HepG2 (cell line): ENCODE results near the gene CD69. TPM values are rescaled to one million over a fixed set of nuclear protein-coding genes. Genes with fewer than 3 reads are reported as not detected.

Experiments
- ATAC-seq: fragments of 200-7000 bp; cut with Tn5 transposase; 3 replicates; pipeline ENCODE4 v1.9.1; 2020; ENCODE audit warnings: mild to moderate bottlenecking, moderate library complexity
- BruUV-seq: library from RNA; stranded (reverse); fragments of 400-500 nt; replicated peaks from 2 replicates; lab custom pipeline; 2021; lab: Mats Ljungman, UMichigan
- CTCF ChIA-PET: fragments of 300-600 bp; formaldehyde crosslinking; extraction: SDS; loops from one replicate; lab custom pipeline; 2021; ENCODE audit warnings: low total read pairs, inconsistent platforms, low intra/inter-chr PET ratio; lab: Yijun Ruan, JAX
- POLR2A ChIA-PET: fragments of 350-600 bp; sonication (Branson Sonifier 250); formaldehyde crosslinking; loops from one replicate; lab custom pipeline; 2020; ENCODE audit warnings: antibody characterized with exemption, inconsistent platforms; lab: Yijun Ruan, JAX
- DNase-seq: peaks from one replicate; pipeline ENCODE4 v3.0.0-alpha.2; 2015; ENCODE audit warnings: low spot score
- FAIRE-seq: peaks from 3 replicates; lab custom pipeline; 2011; peaks lifted over from hg19 to GRCh38; lab: Jason Lieb, UNC
- H2AFZ ChIP-seq: one replicate; pipeline ENCODE4 v1.6.1; 2011; ENCODE audit warnings: low read length, inconsistent platforms
- H3K27ac ChIP-seq: fragments of 300-600 bp; 3 replicates; pipeline ENCODE4 v1.8.0; 2011; ENCODE audit warnings: mixed run types, mild to moderate bottlenecking, mixed read lengths, low read length, inconsistent platforms; ENCODE audit not compliant: insufficient read depth; ENCODE audit errors: extremely low read length
- H3K27me3 ChIP-seq, 2 experiments: fragments of 200-600 bp in 1 of 2; 2 replicates in 1 of 2; 3 replicates in 1 of 2; pipeline versions ENCODE4 v1.6.0 to v1.8.0; 2011; ENCODE audit warnings: low read length in 2 of 2, mild to moderate bottlenecking in 2 of 2, moderate library complexity in 2 of 2, inconsistent platforms in 1 of 2; ENCODE audit not compliant: insufficient read depth in 2 of 2, control insufficient read depth in 1 of 2
- H3K36me3 ChIP-seq, 2 experiments: fragments of 200-600 bp in 1 of 2; replicated peaks in 1 of 2; 2 replicates in 1 of 2; 3 replicates in 1 of 2; pipeline versions ENCODE4 v1.5.1 to v1.8.0; 2011; ENCODE audit warnings: low read length in 2 of 2, inconsistent platforms in 1 of 2; ENCODE audit not compliant: insufficient read depth in 2 of 2, control insufficient read depth in 1 of 2
- H3K4me1 ChIP-seq: 2 replicates; pipeline ENCODE4 v1.5.1; 2012; ENCODE audit warnings: low read length, inconsistent platforms; ENCODE audit not compliant: insufficient read depth
- H3K4me2 ChIP-seq: 2 replicates; pipeline ENCODE4 v1.6.0; 2011; ENCODE audit warnings: low read depth, low read length, inconsistent platforms
- H3K4me3 ChIP-seq, 3 experiments: fragments of 200-600 bp in 1 of 3; sonication (generic), shearing (Covaris generic) in 1 of 3; replicated peaks in 1 of 3; 2 replicates each; pipeline ENCODE4 v1.5.1; 2011 to 2016; ENCODE audit warnings: low read length in 3 of 3, inconsistent platforms in 2 of 3, low read depth in 2 of 3, mild to moderate bottlenecking in 2 of 3, control low read depth in 1 of 3, mixed read lengths in 1 of 3; ENCODE audit not compliant: insufficient read depth in 1 of 3
- H3K79me2 ChIP-seq: one replicate; pipeline ENCODE4 v1.6.1; 2011; ENCODE audit warnings: low read length, inconsistent platforms; ENCODE audit not compliant: insufficient read depth
- H3K9ac ChIP-seq: 2 replicates; pipeline ENCODE4 v1.6.0; 2011; ENCODE audit warnings: mild to moderate bottlenecking, low read depth, low read length, inconsistent platforms; ENCODE audit not compliant: insufficient read depth
- H3K9me3 ChIP-seq: 2 replicates; pipeline ENCODE4 v1.5.1; 2012; ENCODE audit warnings: mild to moderate bottlenecking, low read length
- H4K20me1 ChIP-seq: 2 replicates; pipeline ENCODE4 v1.6.0; 2011; ENCODE audit warnings: inconsistent platforms, mild to moderate bottlenecking, low read length, moderate library complexity; ENCODE audit not compliant: insufficient read depth
- ATF2 ChIP-seq: sonication (generic); formaldehyde crosslinking; IDR thresholded peaks from 2 replicates; pipeline ENCODE4 v1.4.0; 2020; ENCODE audit warnings: missing genetic modification reagents
- CCDC6 ChIP-seq: sonication (generic); formaldehyde crosslinking; IDR thresholded peaks from 2 replicates; pipeline ENCODE4 v1.8.1; 2022; ENCODE audit warnings: mild to moderate bottlenecking, missing genetic modification reagents, moderate library complexity
- ETV5 ChIP-seq: IDR thresholded peaks from 2 replicates; pipeline ENCODE4 v1.6.1; 2018; ENCODE audit warnings: missing biosample characterization, missing genetic modification reagents, inconsistent platforms, borderline replicate concordance
- KAT8 ChIP-seq: IDR thresholded peaks from 2 replicates; pipeline ENCODE4 v1.6.1; 2016; ENCODE audit warnings: missing genetic modification reagents, missing compliant biosample characterization
- MAFK ChIP-seq, 2 experiments: IDR thresholded peaks in 1 of 2; conservative IDR thresholded peaks in 1 of 2; 2 replicates each; pipeline ENCODE4 v1.6.1; 2011; ENCODE audit warnings: improper control_type of control experiment in 2 of 2, low read length in 2 of 2
- PCBP2 ChIP-seq: fragments of 200-400 bp; formaldehyde crosslinking; optimal IDR thresholded peaks from 2 replicates; pipeline ENCODE3; 2018; ENCODE audit warnings: low read length, low read depth; ENCODE audit not compliant: poor library complexity, severe bottlenecking
- PHF20 ChIP-seq: sonication (generic); formaldehyde crosslinking; IDR thresholded peaks from 2 replicates; pipeline ENCODE4 v1.5.0; 2020; ENCODE audit warnings: mild to moderate bottlenecking, missing genetic modification reagents
- SIN3B ChIP-seq: fragments of 150-350 bp; IDR thresholded peaks from 2 replicates; pipeline ENCODE4 v1.6.1; 2014; ENCODE audit warnings: low read length
- TOPORS ChIP-seq: sonication (generic); formaldehyde crosslinking; IDR thresholded peaks from 2 replicates; pipeline ENCODE4 v1.8.0; 2023; ENCODE audit warnings: mild to moderate bottlenecking, missing genetic modification reagents
- ZBTB37 ChIP-seq: sonication (generic); formaldehyde crosslinking; IDR thresholded peaks from 2 replicates; pipeline ENCODE4 v1.4.0; 2020; ENCODE audit warnings: mild to moderate bottlenecking, missing genetic modification reagents
- ZC3H13 ChIP-seq: sonication (generic); formaldehyde crosslinking; IDR thresholded peaks from 2 replicates; pipeline ENCODE4 v1.8.1; 2023; ENCODE audit warnings: mild to moderate bottlenecking, missing genetic modification reagents, moderate library complexity
- ZC3H4 ChIP-seq: sonication (generic); formaldehyde crosslinking; IDR thresholded peaks from 2 replicates; pipeline ENCODE4 v1.4.0; 2020; ENCODE audit warnings: missing genetic modification reagents, borderline replicate concordance
- ZNF335 ChIP-seq: sonication (generic); formaldehyde crosslinking; IDR thresholded peaks from 2 replicates; pipeline ENCODE4 v1.4.0; 2020; ENCODE audit warnings: missing genetic modification reagents
- ZNF687 ChIP-seq: sonication (generic); formaldehyde crosslinking; IDR thresholded peaks from 2 replicates; pipeline ENCODE4 v1.5.1; 2020; ENCODE audit warnings: mild to moderate bottlenecking, missing genetic modification reagents, moderate library complexity
- ZNF703 ChIP-seq: sonication (generic); formaldehyde crosslinking; IDR thresholded peaks from 2 replicates; pipeline ENCODE4 v1.5.1; 2020; ENCODE audit warnings: missing genetic modification reagents, mild to moderate bottlenecking, moderate library complexity, borderline replicate concordance
- WGBS: methylation state at CpG from one replicate; pipeline ENCODE4 v1.1.6; 2017; ENCODE audit warnings: low lambda C conversion rate; 5-methylcytosine and 5-hydroxymethylcytosine counted together
- in situ Hi-C: cut with HindIII; loops from 2 replicates; pipeline ENCODE4 v1.10.0; 2017; ENCODE audit warnings: low pct_unique_long_range_greater_than_20kb; ENCODE audit not compliant: extremely low pct_ligation_motif_present
- intact Hi-C: fragments of 100-400 bp; cut with micrococcal nuclease; formaldehyde crosslinking; loops from one replicate; pipeline ENCODE4 v1.10.0; 2022; ENCODE audit not compliant: unreplicated experiment
- polyA plus RNA-seq, 8 experiments: library from polyadenylated mRNA; depleted of rRNA in 3 of 8; stranded (reverse) in 7 of 8; unstranded in 1 of 8; fragments of >200 nt; fragmentation: Illumina TruSeq in 4 of 8; extraction: Trizol in 4 of 8; gene quantifications; 2 replicates each; pipeline versions ENCODE4 v1.2.1 to v1.2.3, GENCODE V29; 2011 to 2016; ENCODE audit warnings: low read depth in 4 of 8, missing spikeins in 1 of 8, mixed read lengths in 1 of 8; ENCODE audit not compliant: insufficient read depth in 1 of 8
- total RNA-seq, 5 experiments: library from RNA; depleted of rRNA; stranded (reverse); fragments of >200 nt; fragmentation: Illumina TruSeq; extraction: Trizol; gene quantifications; 2 replicates each; pipeline ENCODE4 v1.2.3, GENCODE V29; 2016; ENCODE audit warnings: low read depth in 1 of 5

The CD69 gene
- total and polyA plus RNA-seq, 2 of the 13 experiments (the other 11 are each of a cell fraction or from before 2014, with no cell fraction given), result not detected

- Histone ChIP-seq H3K4me3 (no peak overlapping the region), H4K20me1 (no peaks in the 10 kb centered on the region), H3K79me2 (no peaks in the 10 kb centered on the region), H3K27ac (no peak overlapping the region), H3K27me3 (peaks cover 2 to 9% of the 10 kb centered on the region in 2 experiments; a peak in 2 of 5 replicates), H3K9ac (no peak overlapping the region), H3K36me3 (no peaks in the 10 kb centered on the region), H3K4me1 (peaks cover 13% of the 10 kb centered on the region; the same call in 1 of the 2 replicates), H2AFZ (peak overlapping the region; percentile 34), H3K4me2 (no peak overlapping the region), H3K9me3 (no peaks in the 10 kb centered on the region)
- intact Hi-C loops, result loop anchor here (1.0 to 5.0 kb wide), 3 partner anchors 75 to 377 kb away; no protein-coding TSS in a partner anchor
- no peak for TF ChIP-seq ZNF687 (CRISPR knock-in tag)
- TF ChIP-seq ZC3H4 (CRISPR knock-in tag), result no peak
- TF ChIP-seq MAFK (conservative IDR thresholded peaks at IDR 0.05 in 1 of 2, IDR thresholded peaks at IDR 0.05 in 1 of 2; ENCODE audit: low read length in 2 of 2), result no peak
- TF ChIP-seq SIN3B, result no peak
- no peak for TF ChIP-seq CCDC6
- TF ChIP-seq ETV5, result no peak
- TF ChIP-seq ATF2 (CRISPR knock-in tag), result no peak
- no peak for TF ChIP-seq ZBTB37 (CRISPR knock-in tag)
- TF ChIP-seq TOPORS, result no peak
- no peak for TF ChIP-seq ZNF703 (CRISPR knock-in tag)
- no peak for TF ChIP-seq ZNF335
- TF ChIP-seq KAT8, result no peak
- TF ChIP-seq ZC3H13 (CRISPR knock-in tag), result no peak
- no peak for TF ChIP-seq PCBP2
- no peak for TF ChIP-seq PHF20 (CRISPR knock-in tag)
- CTCF ChIA-PET, result interaction anchor here (1.1 to 4.4 kb wide), 4 partner anchors 72 to 378 kb away, joined by 3 to 52 read pairs (median 4); no protein-coding TSS in a partner anchor
- 75% methylated on average over 2 of the region's 3 CpGs for WGBS
- in situ Hi-C loops, result loop anchor here (5.0 kb wide), 1 partner anchor 62 kb away; no protein-coding TSS in a partner anchor
- POLR2A ChIA-PET, result no interaction called here
- BruUV-seq, result no TSS peak
- ATAC-seq, result no peak
- no peak for DNase-seq
- FAIRE-seq, result no peak
Observed at GRCh38 chr12:9708853-9709252, 51.8 kb downstream of the CD69 start.
